Esophagus mucosa (tissue), 1 donor: Measurements from ENCODE around the gene SRP72. TPM values are rescaled to one million over a fixed set of nuclear protein-coding genes. Genes with fewer than 3 reads are reported as not detected.
"Not testable (repeated sequence)": the region's sequence is repeated elsewhere in the genome, so short reads cannot be mapped to it uniquely, and the experiment has no call there.

ENCODE experiments used
- ATAC-seq: fragments of 200-7000 bp; cut with Tn5 transposase; one replicate; pipeline ENCODE4 v1.9.1; 2020
- total RNA-seq: library from RNA; stranded (reverse); gene quantifications from one replicate; pipeline ENCODE4 v1.2.4, GENCODE V29; 2023
- donor health status: DM: yes; HTN: yes; CAD: no.

SRP72 gene
- total RNA-seq, result 85.2 TPM

- peak; percentile 97 for ATAC-seq
Measured at GRCh38 chr4:56467284-56468096, at the start of gene SRP72. Gene SRP72 (plus strand): TSS chr4:56467617. CDS start chr4:56467636, 19 bp downstream.

- no peak for ATAC-seq
Measured at GRCh38 chr4:56424176-56424575, 43.2 kb upstream of the SRP72 start.

- ATAC-seq, result no peak
Measured at GRCh38 chr4:56424697-56425514, 42.5 kb upstream of the SRP72 start.

GRCh38 chr4:56425518-56425917 is 41.9 kb upstream of the SRP72 start:
- ATAC-seq, result no peak

GRCh38 chr4:56426273-56426672 is 41.1 kb upstream of the SRP72 start:
- ATAC-seq, result no peak

- no peak for ATAC-seq
Measured at GRCh38 chr4:56427179-56427578, 40.2 kb upstream of the SRP72 start.

- no peak for ATAC-seq
Measured at GRCh38 chr4:56430203-56430602, 37.2 kb upstream of the SRP72 start.

- no peak for ATAC-seq
Measured at GRCh38 chr4:56433280-56433679, 34.1 kb upstream of the SRP72 start.

- ATAC-seq, result peak; percentile 21
Measured at GRCh38 chr4:56434599-56435139, 32.7 kb upstream of the SRP72 start.

GRCh38 chr4:56435140-56435926 is 32.1 kb upstream of the SRP72 start, which contains the start of gene PPAT:
Gene PPAT (minus strand): TSS chr4:56435615. CDS start chr4:56435477, 138 bp downstream.
- peak; percentile 98 for ATAC-seq

GRCh38 chr4:56438766-56439165 is 28.7 kb upstream of the SRP72 start:
- no peak for ATAC-seq

GRCh38 chr4:56440983-56441382 is 26.4 kb upstream of the SRP72 start:
- no peak for ATAC-seq

GRCh38 chr4:56444719-56445118 is 22.7 kb upstream of the SRP72 start:
- no peak for ATAC-seq

GRCh38 chr4:56445699-56446098 is 21.7 kb upstream of the SRP72 start:
- no peak for ATAC-seq

- no peak for ATAC-seq
Measured at GRCh38 chr4:56448301-56448700, 19.1 kb upstream of the SRP72 start.

- not testable (repeated sequence) for ATAC-seq
Measured at GRCh38 chr4:56449475-56449874, 17.9 kb upstream of the SRP72 start.

GRCh38 chr4:56450342-56450741 is 17.1 kb upstream of the SRP72 start:
- no peak for ATAC-seq

GRCh38 chr4:56460085-56460484 is 7.3 kb upstream of the SRP72 start:
- no peak for ATAC-seq

GRCh38 chr4:56462157-56462556 is 5.3 kb upstream of the SRP72 start:
- no peak for ATAC-seq

- no peak for ATAC-seq
Measured at GRCh38 chr4:56463711-56464110, 3.7 kb upstream of the SRP72 start.

- ATAC-seq, result no peak
Measured at GRCh38 chr4:56464581-56464980, 2.8 kb upstream of the SRP72 start.

- peak; percentile 14 for ATAC-seq
Measured at GRCh38 chr4:56465599-56466295, 1.7 kb upstream of the SRP72 start.
